ENCODE measurements around the gene MUC21. TPM values are rescaled to one million over a fixed set of nuclear protein-coding genes. Genes with fewer than 3 reads are reported as not detected.

MUC21 gene
- total and polyA plus RNA-seq, 9 of the 15 experiments (the other 6 are each of a cell fraction or from before 2014, with no cell fraction given): not detected

DNA sequence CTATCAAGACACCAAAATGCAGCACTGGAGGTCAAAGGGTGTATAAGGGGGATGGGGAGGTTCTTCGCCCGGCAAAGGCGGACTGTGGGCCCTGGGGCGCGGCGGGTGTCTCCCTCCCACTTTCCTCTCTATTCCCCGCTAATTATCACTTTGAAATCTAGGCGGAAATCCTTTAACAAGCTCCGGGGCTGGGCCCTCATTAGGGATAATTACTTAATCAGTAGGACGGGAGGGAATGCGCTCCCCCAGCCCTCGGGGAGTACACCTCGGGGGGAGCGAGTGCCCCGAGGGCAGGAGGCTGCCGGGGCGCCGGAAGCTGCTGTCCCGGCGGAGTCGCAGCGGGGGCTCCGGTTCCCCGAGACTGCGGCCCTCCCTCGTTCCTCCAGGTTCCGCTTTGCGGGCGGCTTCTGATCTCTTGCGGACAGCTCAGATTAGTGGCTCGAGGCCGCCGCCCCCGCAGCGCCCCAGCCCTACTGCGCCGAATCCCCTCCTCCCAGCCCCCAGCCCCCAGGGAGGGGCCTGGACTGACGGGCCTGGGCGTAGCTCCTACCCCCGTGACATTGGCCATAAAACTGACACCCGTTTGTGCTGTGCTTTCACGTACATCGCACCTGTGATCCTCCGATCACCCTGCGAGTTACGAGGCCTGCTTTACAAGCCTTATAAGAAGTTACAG lies 28.0 kb upstream of the MUC21 start (continued):
- TF ChIP-seq, protein P1, sequence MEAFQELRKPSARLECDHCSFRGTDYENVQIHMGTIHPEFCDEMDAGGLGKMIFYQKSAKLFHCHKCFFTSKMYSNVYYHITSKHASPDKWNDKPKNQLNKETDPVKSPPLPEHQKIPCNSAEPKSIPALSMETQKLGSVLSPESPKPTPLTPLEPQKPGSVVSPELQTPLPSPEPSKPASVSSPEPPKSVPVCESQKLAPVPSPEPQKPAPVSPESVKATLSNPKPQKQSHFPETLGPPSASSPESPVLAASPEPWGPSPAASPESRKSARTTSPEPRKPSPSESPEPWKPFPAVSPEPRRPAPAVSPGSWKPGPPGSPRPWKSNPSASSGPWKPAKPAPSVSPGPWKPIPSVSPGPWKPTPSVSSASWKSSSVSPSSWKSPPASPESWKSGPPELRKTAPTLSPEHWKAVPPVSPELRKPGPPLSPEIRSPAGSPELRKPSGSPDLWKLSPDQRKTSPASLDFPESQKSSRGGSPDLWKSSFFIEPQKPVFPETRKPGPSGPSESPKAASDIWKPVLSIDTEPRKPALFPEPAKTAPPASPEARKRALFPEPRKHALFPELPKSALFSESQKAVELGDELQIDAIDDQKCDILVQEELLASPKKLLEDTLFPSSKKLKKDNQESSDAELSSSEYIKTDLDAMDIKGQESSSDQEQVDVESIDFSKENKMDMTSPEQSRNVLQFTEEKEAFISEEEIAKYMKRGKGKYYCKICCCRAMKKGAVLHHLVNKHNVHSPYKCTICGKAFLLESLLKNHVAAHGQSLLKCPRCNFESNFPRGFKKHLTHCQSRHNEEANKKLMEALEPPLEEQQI (IDR thresholded peaks at IDR 0.05): no peak
- no peak for TF ChIP-seq SREBF2 (CRISPR knock-in tag; IDR thresholded peaks at IDR 0.05)
- no peak for TF ChIP-seq DNMT1 (IDR thresholded peaks at IDR 0.05)
- TF ChIP-seq SMARCA5 (IDR thresholded peaks at IDR 0.05): no peak; the same call in 1 of the 2 replicates
- no peak for TF ChIP-seq MCM2 (IDR thresholded peaks at IDR 0.05; ENCODE audit: low read depth)
- no peak for TF ChIP-seq PCBP2 (IDR thresholded peaks at IDR 0.05; ENCODE audit: low read depth, low read length, poor library complexity, severe bottlenecking)
- TF ChIP-seq GABPB2 (CRISPR knock-in tag; conservative IDR thresholded peaks at IDR 0.05): no peak
- TF ChIP-seq, protein P2, sequence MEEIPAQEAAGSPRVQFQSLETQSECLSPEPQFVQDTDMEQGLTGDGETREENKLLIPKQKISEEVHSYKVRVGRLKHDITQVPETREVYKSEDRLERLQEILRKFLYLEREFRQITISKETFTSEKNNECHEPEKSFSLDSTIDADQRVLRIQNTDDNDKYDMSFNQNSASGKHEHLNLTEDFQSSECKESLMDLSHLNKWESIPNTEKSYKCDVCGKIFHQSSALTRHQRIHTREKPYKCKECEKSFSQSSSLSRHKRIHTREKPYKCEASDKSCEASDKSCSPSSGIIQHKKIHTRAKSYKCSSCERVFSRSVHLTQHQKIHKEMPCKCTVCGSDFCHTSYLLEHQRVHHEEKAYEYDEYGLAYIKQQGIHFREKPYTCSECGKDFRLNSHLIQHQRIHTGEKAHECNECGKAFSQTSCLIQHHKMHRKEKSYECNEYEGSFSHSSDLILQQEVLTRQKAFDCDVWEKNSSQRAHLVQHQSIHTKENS (CRISPR knock-in tag; IDR thresholded peaks at IDR 0.05): no peak
- TF ChIP-seq, protein P3, sequence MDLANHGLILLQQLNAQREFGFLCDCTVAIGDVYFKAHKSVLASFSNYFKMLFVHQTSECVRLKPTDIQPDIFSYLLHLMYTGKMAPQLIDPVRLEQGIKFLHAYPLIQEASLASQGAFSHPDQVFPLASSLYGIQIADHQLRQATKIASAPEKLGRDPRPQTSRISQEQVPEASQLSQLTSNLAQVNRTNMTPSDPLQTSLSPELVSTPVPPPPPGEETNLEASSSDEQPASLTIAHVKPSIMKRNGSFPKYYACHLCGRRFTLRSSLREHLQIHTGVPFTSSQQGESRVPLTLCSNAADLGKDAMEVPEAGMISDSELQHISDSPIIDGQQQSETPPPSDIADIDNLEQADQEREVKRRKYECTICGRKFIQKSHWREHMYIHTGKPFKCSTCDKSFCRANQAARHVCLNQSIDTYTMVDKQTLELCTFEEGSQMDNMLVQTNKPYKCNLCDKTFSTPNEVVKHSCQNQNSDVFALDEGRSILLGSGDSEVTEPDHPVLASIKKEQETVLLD (IDR thresholded peaks at IDR 0.05): no peak
- TF ChIP-seq, protein P4, sequence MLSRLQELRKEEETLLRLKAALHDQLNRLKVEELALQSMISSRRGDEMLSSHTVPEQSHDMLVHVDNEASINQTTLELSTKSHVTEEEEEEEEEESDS (CRISPR knock-in tag; IDR thresholded peaks at IDR 0.05): no peak
- TF ChIP-seq NR2C2 (CRISPR knock-in tag; IDR thresholded peaks at IDR 0.05): no peak
- peak; percentile 86 for TF ChIP-seq NR2C2 (tag; IDR thresholded peaks at IDR 0.05)
- peak; percentile 84 to 87 for TF ChIP-seq NRF1 (conservative IDR thresholded peaks at IDR 0.05 in 1 of 2, IDR thresholded peaks at IDR 0.05 in 1 of 2)
- no peak for TF ChIP-seq NFATC3 (IDR thresholded peaks at IDR 0.05)
- TF ChIP-seq, protein P5, sequence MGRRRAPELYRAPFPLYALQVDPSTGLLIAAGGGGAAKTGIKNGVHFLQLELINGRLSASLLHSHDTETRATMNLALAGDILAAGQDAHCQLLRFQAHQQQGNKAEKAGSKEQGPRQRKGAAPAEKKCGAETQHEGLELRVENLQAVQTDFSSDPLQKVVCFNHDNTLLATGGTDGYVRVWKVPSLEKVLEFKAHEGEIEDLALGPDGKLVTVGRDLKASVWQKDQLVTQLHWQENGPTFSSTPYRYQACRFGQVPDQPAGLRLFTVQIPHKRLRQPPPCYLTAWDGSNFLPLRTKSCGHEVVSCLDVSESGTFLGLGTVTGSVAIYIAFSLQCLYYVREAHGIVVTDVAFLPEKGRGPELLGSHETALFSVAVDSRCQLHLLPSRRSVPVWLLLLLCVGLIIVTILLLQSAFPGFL (CRISPR knock-in tag; IDR thresholded peaks at IDR 0.05): no peak
- TF ChIP-seq PTBP1 (IDR thresholded peaks at IDR 0.05; ENCODE audit: low read depth, low read length): no peak
- no peak for TF ChIP-seq PHF21A (IDR thresholded peaks at IDR 0.05; ENCODE audit: borderline replicate concordance, low read depth)
- TF ChIP-seq CCAR2 (IDR thresholded peaks at IDR 0.05; ENCODE audit: low read depth, low read length): no peak
- peak; percentile 65 for TF ChIP-seq KDM5B (IDR thresholded peaks at IDR 0.05; ENCODE audit: insufficient replicate concordance, low read depth, low read length)
- TF ChIP-seq MXI1 (IDR thresholded peaks at IDR 0.05; ENCODE audit: low read depth, low read length): no peak
- TF ChIP-seq ETS2 (tag; IDR thresholded peaks at IDR 0.05; ENCODE audit: borderline replicate concordance, poor library complexity, severe bottlenecking): no peak
- TF ChIP-seq, protein P6, sequence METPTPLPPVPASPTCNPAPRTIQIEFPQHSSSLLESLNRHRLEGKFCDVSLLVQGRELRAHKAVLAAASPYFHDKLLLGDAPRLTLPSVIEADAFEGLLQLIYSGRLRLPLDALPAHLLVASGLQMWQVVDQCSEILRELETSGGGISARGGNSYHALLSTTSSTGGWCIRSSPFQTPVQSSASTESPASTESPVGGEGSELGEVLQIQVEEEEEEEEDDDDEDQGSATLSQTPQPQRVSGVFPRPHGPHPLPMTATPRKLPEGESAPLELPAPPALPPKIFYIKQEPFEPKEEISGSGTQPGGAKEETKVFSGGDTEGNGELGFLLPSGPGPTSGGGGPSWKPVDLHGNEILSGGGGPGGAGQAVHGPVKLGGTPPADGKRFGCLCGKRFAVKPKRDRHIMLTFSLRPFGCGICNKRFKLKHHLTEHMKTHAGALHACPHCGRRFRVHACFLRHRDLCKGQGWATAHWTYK (CRISPR knock-in tag; IDR thresholded peaks at IDR 0.05): peak; percentile 70
